GM18505 (cell line): ENCODE results near the gene EPHB1.

Source experiments
- ATAC-seq: cut with Tn5 transposase; IDR thresholded peaks from one replicate; pipeline ENCODE4 v1.9.1; 2021; ENCODE audit not compliant: unreplicated experiment
- POLR2A ChIP-seq: IDR thresholded peaks from 4 replicates; pipeline ENCODE4 v1.6.1; 2011; ENCODE audit warnings: borderline replicate concordance; ENCODE audit not compliant: insufficient read depth, insufficient read length; ENCODE audit errors: extremely low read depth

EPHB1 gene

GRCh38 chr3:135084976-135085375 lies 289.9 kb downstream of the EPHB1 start:
- no peak for TF ChIP-seq POLR2A
- no peak for ATAC-seq

- no peak for TF ChIP-seq POLR2A
- no peak for ATAC-seq
Measured at GRCh38 chr3:135085652-135086436, 290.8 kb downstream of the EPHB1 start.

GRCh38 chr3:135087782-135088181 lies 292.7 kb downstream of the EPHB1 start:
- no peak for TF ChIP-seq POLR2A
- ATAC-seq = no peak

GRCh38 chr3:135089451-135089850 lies 294.4 kb downstream of the EPHB1 start:
- ATAC-seq = no peak
- no peak for TF ChIP-seq POLR2A

- no peak for TF ChIP-seq POLR2A
- no peak for ATAC-seq
Measured at GRCh38 chr3:135090020-135090717, 295.1 kb downstream of the EPHB1 start.

GRCh38 chr3:135091946-135092345 lies 296.9 kb downstream of the EPHB1 start:
- TF ChIP-seq POLR2A = no peak
- no peak for ATAC-seq

GRCh38 chr3:135093121-135093520 lies 298.1 kb downstream of the EPHB1 start:
- ATAC-seq = no peak

GRCh38 chr3:135097276-135097946 lies 302.4 kb downstream of the EPHB1 start:
- TF ChIP-seq POLR2A = no peak
- ATAC-seq = no peak

More at GRCh38 chr3:135093121-135093520, 298.1 kb downstream of the EPHB1 start:
- no peak for TF ChIP-seq POLR2A

- ATAC-seq = no peak
- TF ChIP-seq POLR2A = no peak
Measured at GRCh38 chr3:135099734-135100355, 304.8 kb downstream of the EPHB1 start.

- TF ChIP-seq POLR2A = no peak
- no peak for ATAC-seq
Measured at GRCh38 chr3:135100366-135100765, 305.3 kb downstream of the EPHB1 start.

GRCh38 chr3:135103917-135104316 lies 308.9 kb downstream of the EPHB1 start:
- no peak for TF ChIP-seq POLR2A
- no peak for ATAC-seq

GRCh38 chr3:135106445-135106844 lies 311.4 kb downstream of the EPHB1 start:
- ATAC-seq = no peak
- no peak for TF ChIP-seq POLR2A

- no peak for ATAC-seq
- TF ChIP-seq POLR2A = no peak
Measured at GRCh38 chr3:135107043-135107442, 312.0 kb downstream of the EPHB1 start.
